ENCODE results near the gene OR6B1. TPM values are rescaled to one million over a fixed set of nuclear protein-coding genes. Genes with fewer than 3 reads are reported as not detected.

The OR6B1 gene
- total RNA-seq (2022; extraction: Qiagen RNA extraction), result not detected in 5 replicates

DNA sequence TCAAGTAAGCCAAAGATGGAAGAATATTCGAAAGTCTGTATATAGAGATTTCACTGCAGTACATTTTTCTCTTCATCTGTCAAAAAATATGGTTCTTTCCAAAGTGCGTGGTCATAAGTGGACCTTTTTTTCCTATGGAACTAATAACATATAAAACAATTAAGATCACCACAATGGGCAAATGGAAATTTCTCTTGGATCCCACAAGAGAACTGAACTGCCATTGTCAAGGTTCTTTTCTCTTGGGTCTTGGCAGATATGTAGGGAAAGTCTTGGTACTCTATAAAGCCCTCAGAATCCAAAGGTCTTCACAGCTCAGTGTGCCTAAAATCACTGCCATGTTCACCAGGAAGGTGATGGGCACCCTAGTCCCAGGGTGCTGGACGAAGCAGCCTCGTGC, at the start of gene OR6B1:
TSS of gene OR6B1 (plus strand) at position 301 of the 400 bp plus-strand sequence. CDS start 3,677 bp downstream, outside the sequence.

DNA sequence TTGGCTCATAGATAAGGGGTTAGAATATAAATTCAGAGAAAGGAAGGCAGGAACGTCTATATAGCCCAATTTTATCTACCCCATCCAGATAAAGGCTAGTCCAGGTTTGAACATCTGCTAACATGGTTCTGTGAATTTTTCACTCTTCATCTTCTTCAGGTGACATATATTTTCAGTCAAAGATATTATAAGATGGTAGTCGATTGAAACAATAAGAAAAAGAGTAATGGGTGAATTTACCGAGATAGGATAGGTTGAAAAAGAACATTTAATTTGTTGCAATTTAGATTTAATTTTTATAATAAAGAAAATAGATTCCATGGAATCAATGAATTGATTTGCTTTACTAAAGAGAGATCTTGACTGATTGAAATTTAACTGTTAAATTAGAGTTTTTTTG, 45.6 kb upstream of the OR6B1 start, which contains the start of gene OR2F1:
TSS of gene OR2F1 (plus strand) at position 301 of the 400 bp plus-strand sequence. CDS start 5,127 bp downstream, outside the sequence.

DNA sequence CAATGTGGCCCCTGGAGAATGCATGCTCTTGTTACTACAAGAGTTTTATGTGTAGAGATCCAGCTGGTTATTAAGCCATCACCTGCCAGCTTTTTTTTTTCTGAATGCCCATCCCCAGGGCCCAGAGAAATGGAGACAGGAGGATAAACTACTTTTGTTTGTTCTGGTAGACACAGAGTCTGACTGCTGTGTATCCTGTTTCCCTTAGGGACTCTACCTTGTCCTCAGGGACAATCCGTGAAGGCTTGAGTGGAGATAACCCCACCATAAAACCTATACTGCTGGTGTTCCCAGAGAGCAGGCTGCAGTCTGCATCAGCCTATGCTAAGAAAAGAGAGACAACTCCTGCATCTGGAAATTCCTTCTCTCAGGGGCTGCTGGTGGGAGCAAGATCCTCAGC, 48.5 kb downstream of the OR6B1 start, which contains the start of gene OR2A5:
TSS of gene OR2A5 (plus strand) at position 301 of the 400 bp plus-strand sequence. CDS start 1,454 bp downstream, outside the sequence.

Other genes starting within 250 kb of the OR6B1 start
- 0.05 to 0.07 TPM in 2 of 5 replicates, not detected in the others for gene CTAGE6, start 242.6 kb upstream of the OR6B1 start, total RNA-seq (2022; extraction: Qiagen RNA extraction)
- 13.1 to 19.9 TPM (median 18.0 TPM) in 5 replicates for gene TCAF1, start 98.1 kb upstream of the OR6B1 start, total RNA-seq (2022; extraction: Qiagen RNA extraction)
- gene OR2F2, start 65.1 kb upstream of the OR6B1 start, total RNA-seq (2022; extraction: Qiagen RNA extraction), result not detected in 5 replicates
- not detected in 5 replicates for gene OR2F1, start 45.5 kb upstream of the OR6B1 start, total RNA-seq (2022; extraction: Qiagen RNA extraction)
- not detected in 5 replicates for gene OR2A5, start 48.6 kb downstream of the OR6B1 start, total RNA-seq (2022; extraction: Qiagen RNA extraction)
- not detected in 5 replicates for gene OR2A25, start 69.5 kb downstream of the OR6B1 start, total RNA-seq (2022; extraction: Qiagen RNA extraction)
- not detected in 5 replicates for gene OR2A12, start 86.0 kb downstream of the OR6B1 start, total RNA-seq (2022; extraction: Qiagen RNA extraction)
- gene OR2A2, start 109.3 kb downstream of the OR6B1 start, total RNA-seq (2022; extraction: Qiagen RNA extraction), result not detected in 5 replicates
- not detected in 5 replicates for gene OR2A14, start 122.9 kb downstream of the OR6B1 start, total RNA-seq (2022; extraction: Qiagen RNA extraction)
- 0.05 TPM in 1 of 5 replicates, not detected in the others for gene CTAGE4, start 183.1 kb downstream of the OR6B1 start, total RNA-seq (2022; extraction: Qiagen RNA extraction)
- 0.18 to 0.50 TPM (median 0.40 TPM) in 5 replicates for gene ARHGEF35, start 195.5 kb downstream of the OR6B1 start, total RNA-seq (2022; extraction: Qiagen RNA extraction)
- not detected in 5 replicates for gene OR2A42, start 239.3 kb downstream of the OR6B1 start, total RNA-seq (2022; extraction: Qiagen RNA extraction)

Measured in A549 treated with Mapracorat at 1 μM for 4 hours (cell line).